ENCODE measurements around the gene DNAL4. TPM values are rescaled to one million over a fixed set of nuclear protein-coding genes. Genes with fewer than 3 reads are reported as not detected.

The DNAL4 gene
- total and polyA plus RNA-seq, 2 of the 4 experiments (the other 2 are of a cell fraction), result 6.1 to 12.1 TPM

GRCh38 chr22:38833061-38833460 lies 39.1 kb upstream of the DNAL4 start:
- Histone ChIP-seq H3K4me1 (ENCODE audit: control insufficient read depth, insufficient read depth, low read length) (peaks cover 2% of the 10 kb centered on the region; the same call in 1 of the 2 replicates), H3K14ac (replicated peaks; ENCODE audit: low read depth, low read length) (no peak overlapping the region), H2BK15ac (ENCODE audit: low read depth, low read length) (no peak overlapping the region), H3K9me1 (ENCODE audit: insufficient read depth, low read length) (no peaks in the 10 kb centered on the region), H2BK120ac (ENCODE audit: low read depth, low read length) (no peak overlapping the region), H3K9me3 (ENCODE audit: control insufficient read depth, insufficient read depth, low read length) (no peaks in the 10 kb centered on the region), H2BK5ac (ENCODE audit: low read depth, low read length, poor library complexity, severe bottlenecking) (no peak overlapping the region), H4K91ac (ENCODE audit: insufficient read depth, low read depth, low read length) (no peak overlapping the region), H2BK20ac (ENCODE audit: low read depth, low read length) (no peak overlapping the region), H3K27ac (ENCODE audit: insufficient read depth, low read length) (no peak overlapping the region), H4K20me1 (ENCODE audit: insufficient read depth, low read length) (no peaks in the 10 kb centered on the region; the same call in 1 of the 2 replicates), H4K5ac (ENCODE audit: low read depth, low read length) (no peak overlapping the region), H2AFZ (replicated peaks; ENCODE audit: low read length, poor library complexity) (no peak overlapping the region), H4K8ac (ENCODE audit: low read depth in 2 of 2, low read length in 2 of 2) (no peak overlapping the region), H3K23ac (ENCODE audit: low read depth, low read length) (no peak overlapping the region), H3K27me3 (ENCODE audit: control insufficient read depth, insufficient read depth, low read length) (no peaks in the 10 kb centered on the region), H3K4me3 (ENCODE audit: insufficient read depth, low read depth, low read length) (no peak overlapping the region), H2AK9ac (replicated peaks; ENCODE audit: low read depth, low read length, poor library complexity) (no peak overlapping the region), H3K56ac (ENCODE audit: extremely low read depth, insufficient read depth, low read length) (no peak overlapping the region), H3K36me3 (ENCODE audit: control insufficient read depth, insufficient read depth, low read length) (no peaks in the 10 kb centered on the region), H3K79me1 (ENCODE audit: low read depth in 1 of 2, low read length in 2 of 2) (no peaks in the 10 kb centered on the region), H3K4me2 (ENCODE audit: low read depth, low read length) (no peak overlapping the region), H3K9ac (ENCODE audit: low read depth, low read length) (no peak overlapping the region), H3K18ac (ENCODE audit: low read depth, low read length) (no peak overlapping the region), H3K4ac (ENCODE audit: low read depth, low read length) (no peak overlapping the region), H2AK5ac (ENCODE audit: low read depth, low read length) (no peak overlapping the region)
- DNase-seq, result no peak
- CTCF ChIA-PET, result no interaction called here
- no peak for ATAC-seq (ENCODE audit: low read depth)
- in situ Hi-C loops (cut with MboI; ENCODE audit: low sequenced_read_pairs), result no loop called here
- TF ChIP-seq USF2 (IDR thresholded peaks at IDR 0.05; ENCODE audit: low read depth, low read length), result no peak
- no peak for TF ChIP-seq CTCF (conservative IDR thresholded peaks at IDR 0.05; ENCODE audit: low read depth, low read length)
- TF ChIP-seq RCOR1 (IDR thresholded peaks at IDR 0.05; ENCODE audit: insufficient replicate concordance, low read length), result no peak
- TF ChIP-seq BHLHE40 (IDR thresholded peaks at IDR 0.05; ENCODE audit: low read depth, low read length), result no peak
- no peak for TF ChIP-seq MAZ (IDR thresholded peaks at IDR 0.05; ENCODE audit: borderline replicate concordance, low read depth, low read length)
- no peak for TF ChIP-seq NFE2L2 (IDR thresholded peaks at IDR 0.05; ENCODE audit: low read depth, low read length)
- no peak for TF ChIP-seq MXI1 (IDR thresholded peaks at IDR 0.05; ENCODE audit: borderline replicate concordance, low read depth, low read length)
- TF ChIP-seq CEBPB (IDR thresholded peaks at IDR 0.05; ENCODE audit: low read depth, low read length), result no peak
- TF ChIP-seq POLR2A (IDR thresholded peaks at IDR 0.05; ENCODE audit: low read depth, low read length), result no peak
- TF ChIP-seq RFX5 (IDR thresholded peaks at IDR 0.05; ENCODE audit: low read depth, low read length), result no peak
- TF ChIP-seq MAFK (IDR thresholded peaks at IDR 0.05; ENCODE audit: low read depth, low read length), result no peak
- no peak for TF ChIP-seq SMC3 (IDR thresholded peaks at IDR 0.05; ENCODE audit: low read depth, low read length)
- TF ChIP-seq CHD1 (IDR thresholded peaks at IDR 0.05; ENCODE audit: low read depth, low read length), result no peak
- no peak for TF ChIP-seq ELK1 (IDR thresholded peaks at IDR 0.05; ENCODE audit: borderline replicate concordance, low read depth, low read length)
- no peak for TF ChIP-seq FOS (IDR thresholded peaks at IDR 0.05; ENCODE audit: low read depth, low read length)
- TF ChIP-seq RAD21 (IDR thresholded peaks at IDR 0.05; ENCODE audit: low read length), result no peak
- dilution Hi-C loops (cut with HindIII; ENCODE audit: low sequenced_read_pairs, unreplicated experiment), result no loop called here
- WGBS, 2 experiments (ENCODE audit: extremely low coverage in 2 of 2, insufficient read length in 1 of 2), result no CpG with 5 or more reads among the region's 3 CpGs
- intact Hi-C loops (cut with micrococcal nuclease), result no loop called here
- BruUV-seq (replicated peaks), result no TSS peak
- POLR2A ChIA-PET (ENCODE audit: unreplicated experiment), result no interaction called here
